M059J (cell line): ENCODE measurements around the gene ACADS. TPM values are rescaled to one million over a fixed set of nuclear protein-coding genes. Genes with fewer than 3 reads are reported as not detected.

ENCODE experiments used
- DNase-seq: peaks from one replicate; pipeline ENCODE4 v3.0.0-alpha.2; 2012; ENCODE audit warnings: low read depth
- total RNA-seq: library from RNA; depleted of rRNA; stranded (reverse); fragments of >200 nt; shearing (Covaris generic); gene quantifications from 2 replicates; pipeline ENCODE4 v1.2.3, GENCODE V29; 2014

The ACADS gene
- total RNA-seq, 1 experiment from 2014 or later, result 9.1 TPM

DNA sequence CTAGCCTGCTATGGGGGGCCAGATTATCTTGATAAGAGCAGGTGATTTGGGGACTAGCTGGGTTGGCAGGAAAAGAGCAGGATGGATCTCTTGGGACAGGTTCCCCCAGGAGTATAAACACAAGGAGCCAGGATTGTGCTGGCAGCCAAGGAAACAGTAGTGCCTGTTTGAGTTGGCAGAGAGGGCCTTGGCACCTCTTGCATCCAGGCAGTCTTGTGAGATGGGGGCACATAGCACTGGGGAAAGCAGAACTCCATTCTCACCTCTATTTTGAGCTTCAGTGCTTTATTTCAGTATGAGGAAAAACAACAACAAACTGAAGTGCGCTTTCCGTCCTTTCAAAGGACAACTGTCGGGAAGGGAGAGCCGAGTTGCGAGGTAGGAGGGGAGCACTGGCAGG lies 24.7 kb upstream of the ACADS start:
- no peak for DNase-seq

DNA sequence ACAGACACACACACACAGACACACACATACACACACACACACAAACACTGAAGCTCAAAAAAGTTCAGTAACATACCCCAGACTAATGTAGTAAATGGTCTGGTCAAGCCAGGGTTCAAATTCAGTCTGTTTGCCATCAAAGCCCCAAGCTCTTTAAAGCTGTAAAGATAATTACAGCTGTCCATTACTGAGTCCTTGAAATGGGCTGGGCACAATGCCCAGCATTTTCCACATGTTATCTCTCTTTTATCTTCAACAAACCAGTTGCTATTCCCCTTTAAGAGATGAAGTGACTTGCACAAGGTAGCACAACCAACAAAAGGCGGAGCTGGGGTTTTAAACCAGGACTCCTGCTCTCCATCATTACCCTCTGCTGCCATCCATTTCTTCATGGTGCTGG lies 23.0 kb upstream of the ACADS start:
- peak; percentile 30 for DNase-seq

DNA sequence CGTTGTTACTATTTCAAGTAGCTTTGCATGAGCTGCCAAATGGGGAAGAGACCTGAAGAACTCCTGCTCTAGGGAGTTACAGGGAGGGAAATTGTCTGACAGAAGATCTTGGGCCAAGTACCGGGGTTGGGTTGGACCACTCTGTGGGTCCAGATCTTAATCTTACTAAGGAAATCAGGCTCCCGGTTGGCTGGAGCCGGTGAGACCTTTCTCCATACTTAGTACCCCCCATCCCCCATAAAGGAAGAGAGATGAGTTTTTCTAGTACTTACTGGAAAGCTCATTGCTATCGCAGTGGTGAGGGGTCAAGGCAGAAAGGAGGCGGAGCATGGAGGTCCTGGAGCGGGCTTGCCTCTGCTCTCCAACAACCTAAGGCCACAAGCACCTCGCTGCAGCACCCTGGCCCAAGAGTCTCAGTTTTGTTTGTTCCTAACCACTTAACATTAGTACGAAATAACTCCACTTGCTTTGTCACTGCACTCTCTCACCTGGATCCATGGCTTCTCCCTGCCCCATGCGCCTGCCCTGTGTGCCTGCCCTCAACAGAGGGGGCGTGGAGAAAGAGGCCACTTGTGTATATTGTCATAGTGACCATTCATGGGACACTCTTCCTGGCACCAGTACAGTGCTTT lies 22.2 kb upstream of the ACADS start:
- DNase-seq, result no peak

DNA sequence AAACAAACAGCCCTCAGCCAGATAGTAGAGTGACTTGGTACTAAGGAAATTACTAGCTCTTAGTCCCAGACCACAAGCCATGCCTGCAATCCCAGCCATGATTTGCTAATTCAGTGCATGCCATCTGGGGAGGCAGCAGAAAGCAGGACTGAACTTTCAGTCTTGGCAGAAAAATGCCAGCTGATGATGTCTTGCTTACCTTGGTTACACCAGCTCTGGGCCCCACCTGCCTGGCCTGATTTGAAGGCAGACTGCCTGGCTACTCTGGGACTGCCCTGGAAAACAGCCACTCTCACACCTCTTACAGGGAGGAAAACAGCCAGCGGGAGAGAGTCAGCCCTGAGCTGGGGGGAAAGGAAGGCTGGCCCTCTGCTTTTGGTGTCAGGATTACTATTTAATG lies 20.0 kb upstream of the ACADS start:
- no peak for DNase-seq

DNA sequence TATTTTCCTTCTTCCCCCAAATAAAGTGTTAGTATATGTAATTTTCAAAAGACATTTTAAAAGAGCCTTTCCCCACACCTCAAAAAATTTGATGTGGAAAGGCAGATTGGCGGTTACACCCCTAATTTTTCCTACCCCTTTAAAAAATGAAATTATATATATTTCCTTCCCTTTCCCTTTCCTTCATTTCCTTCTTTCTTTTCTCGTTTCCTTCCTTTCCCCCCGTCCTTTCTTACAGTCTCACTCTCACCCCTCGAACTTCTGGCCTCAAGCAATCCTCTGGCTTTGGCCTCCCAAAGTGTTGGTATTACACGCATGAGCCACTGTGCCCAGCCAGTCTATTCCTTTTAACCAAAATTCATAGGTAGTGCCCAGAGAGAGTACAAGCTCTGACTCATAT lies 19.6 kb upstream of the ACADS start:
- DNase-seq, result peak; percentile 20

DNA sequence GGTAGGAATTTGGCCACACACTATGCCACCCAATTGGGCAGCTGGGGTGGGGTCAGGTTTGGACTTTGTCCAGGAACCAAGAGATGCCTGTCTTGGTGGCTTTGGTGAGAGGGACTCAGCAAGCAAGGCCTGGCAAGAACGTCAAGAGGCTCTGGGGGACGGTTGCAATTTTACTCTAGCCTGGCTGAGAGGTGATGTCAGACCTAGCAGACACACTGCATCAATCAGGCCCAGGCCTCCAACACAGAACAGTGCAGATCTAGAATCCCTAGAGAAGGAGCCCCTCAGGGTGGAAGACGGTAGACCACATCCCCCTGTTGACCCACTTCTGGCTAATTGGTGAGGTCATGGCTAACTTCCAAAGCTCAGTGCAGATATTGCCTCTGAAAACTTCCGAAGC lies 17.0 kb upstream of the ACADS start:
- DNase-seq, result no peak

DNA sequence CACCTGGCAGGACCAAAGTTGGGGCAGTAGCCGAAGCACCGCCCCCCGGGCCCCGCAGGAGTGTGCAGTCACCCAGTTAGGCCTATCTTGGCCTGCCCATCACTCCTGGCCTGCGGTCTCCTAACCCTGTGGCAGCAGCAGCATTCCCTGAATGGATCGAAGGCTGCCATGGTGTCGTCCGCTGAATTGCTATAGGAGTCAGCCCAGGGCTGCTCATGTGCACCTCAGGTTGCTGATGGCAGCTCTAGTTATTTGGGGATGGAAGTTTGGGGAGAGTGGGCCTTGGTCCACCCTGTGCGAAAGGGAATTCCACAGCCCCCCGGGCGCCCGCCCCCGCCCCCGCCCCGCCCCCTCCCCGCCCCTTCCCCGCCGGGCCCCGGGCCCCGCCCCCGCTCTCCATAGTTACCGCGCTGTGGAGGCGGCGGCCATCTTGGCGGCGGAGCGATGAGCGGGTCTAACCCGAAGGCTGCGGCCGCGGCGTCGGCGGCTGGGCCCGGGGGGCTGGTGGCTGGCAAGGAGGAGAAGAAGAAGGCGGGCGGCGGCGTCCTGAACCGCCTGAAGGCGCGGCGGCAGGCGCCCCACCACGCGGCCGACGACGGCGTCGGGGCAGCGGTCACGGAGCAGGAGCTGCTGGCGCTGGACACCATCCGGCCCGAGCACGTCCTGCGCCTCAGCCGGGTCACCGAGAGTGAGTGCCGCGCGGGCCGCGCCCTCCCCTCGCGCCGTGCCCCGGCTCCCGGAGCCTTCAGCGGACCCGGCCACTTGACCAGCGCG lies 15.4 kb upstream of the ACADS start, which contains the start of gene UNC119B:
TSS of gene UNC119B (plus strand) at position 428 of the 774 bp plus-strand sequence. CDS start at position 445, 17 bp downstream.
- DNase-seq, result peak; percentile 59

DNA sequence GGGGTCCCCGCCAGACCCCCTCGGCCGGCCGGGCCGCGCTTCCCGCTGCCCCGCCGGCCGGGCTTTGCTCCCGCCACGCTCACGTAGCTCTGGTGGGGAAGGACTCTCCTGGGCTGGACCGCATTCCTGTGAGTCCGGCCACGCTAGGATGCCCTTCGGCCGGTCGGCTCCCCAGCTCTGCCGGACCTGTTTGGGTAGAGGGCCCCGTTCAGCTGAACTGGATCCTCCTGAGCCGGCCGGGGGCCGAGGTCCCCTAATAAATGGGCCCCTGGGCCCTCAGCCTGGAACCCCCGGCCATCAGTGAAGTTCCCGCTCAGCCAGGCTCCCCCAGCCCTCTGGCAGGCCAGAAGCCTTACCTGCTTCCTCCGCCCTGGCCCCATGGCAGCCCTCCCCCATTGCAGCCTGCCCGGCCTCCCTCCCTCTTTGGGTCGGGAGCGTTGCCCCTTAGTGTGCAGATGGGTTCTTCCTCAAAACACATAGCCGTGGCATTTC lies 14.8 kb upstream of the ACADS start:
- peak; percentile 36 for DNase-seq

DNA sequence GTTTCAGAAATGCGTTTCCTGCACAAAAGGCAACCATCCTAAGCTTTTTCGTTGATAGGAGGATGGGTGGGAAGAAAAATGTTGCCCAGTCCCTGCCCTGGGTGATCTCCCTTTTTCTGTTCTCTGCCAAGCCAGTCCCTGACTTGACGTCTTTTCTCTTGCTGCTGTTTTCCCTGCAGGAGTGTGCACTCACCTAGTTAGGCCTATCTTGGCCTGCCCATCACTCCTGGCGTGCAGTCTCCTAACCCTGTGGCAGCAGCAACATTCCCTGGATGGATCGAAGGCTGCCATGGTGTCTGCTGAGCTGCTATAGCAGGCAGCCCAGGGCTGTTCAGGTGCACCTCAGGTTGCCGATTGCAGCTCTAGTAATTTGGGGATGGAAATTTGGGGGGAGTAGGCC lies 14.2 kb upstream of the ACADS start:
- no peak for DNase-seq

DNA sequence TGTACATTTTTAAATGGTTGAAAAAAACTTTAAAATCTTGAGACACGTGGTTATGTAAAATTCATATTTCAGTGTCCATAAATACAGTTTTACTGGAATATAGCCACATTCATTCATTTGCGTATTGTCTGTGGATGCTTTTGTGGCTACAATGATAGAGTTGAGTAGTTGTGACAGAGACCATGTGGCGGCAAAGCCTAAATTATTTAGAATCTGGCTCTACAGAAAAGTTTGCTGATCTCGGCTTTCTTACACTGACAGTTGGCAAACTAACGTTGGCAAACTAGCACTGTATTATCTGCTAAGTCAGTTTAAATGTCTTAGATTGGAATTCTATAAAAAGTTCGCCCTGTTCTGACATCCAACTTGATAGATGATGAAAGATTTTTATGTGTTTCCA lies 13.0 kb upstream of the ACADS start:
- DNase-seq, result no peak

DNA sequence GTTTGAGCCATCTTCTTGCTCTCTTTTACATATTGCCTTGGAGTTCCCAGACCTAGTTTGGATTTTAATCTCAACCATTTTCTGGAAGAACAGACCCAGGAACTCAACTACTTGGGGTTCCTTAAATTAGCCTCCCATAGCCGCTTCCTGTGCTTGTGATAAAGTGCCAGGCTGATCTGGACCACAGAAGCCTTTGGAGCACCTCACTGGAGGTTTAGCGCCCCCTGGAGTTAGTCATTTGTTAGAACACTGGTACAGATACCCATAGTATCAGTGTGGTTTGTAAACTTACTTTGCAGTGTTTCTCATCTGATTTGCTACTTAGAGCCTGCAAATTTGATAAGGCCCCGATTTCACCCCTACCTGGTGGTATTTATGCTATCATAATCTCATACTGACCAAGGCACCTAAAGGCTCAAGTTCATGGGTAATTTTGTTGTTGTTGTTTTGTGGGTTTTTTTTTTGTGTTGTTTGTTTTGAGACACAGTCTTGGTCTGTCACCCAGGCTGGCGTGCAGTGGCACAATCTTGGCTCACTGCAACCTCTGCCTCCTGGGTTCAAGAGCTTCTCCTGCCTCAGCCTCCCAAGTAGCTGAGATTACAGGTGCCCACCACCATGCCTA lies 11.7 kb upstream of the ACADS start:
- peak; percentile 81 for DNase-seq

DNA sequence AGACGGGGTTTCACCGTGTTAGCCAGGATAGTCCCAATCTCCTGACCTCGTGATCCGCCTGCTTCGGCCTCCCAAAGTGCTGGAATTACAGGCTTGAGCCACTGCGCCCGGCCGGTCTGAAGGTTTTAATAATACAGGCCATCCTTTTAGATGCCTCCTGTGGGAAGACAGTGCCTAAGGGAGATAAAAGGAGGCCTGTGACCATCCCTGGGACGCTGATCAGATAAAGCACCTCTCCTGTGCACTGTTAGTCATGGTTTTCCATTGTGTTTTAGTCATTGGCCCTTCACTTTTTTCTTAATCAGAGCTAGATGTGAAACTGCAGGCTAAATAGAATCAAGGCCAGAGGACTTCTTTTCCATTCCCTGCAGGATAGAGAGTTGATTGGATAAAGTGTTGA lies 7.6 kb upstream of the ACADS start:
- no peak for DNase-seq

DNA sequence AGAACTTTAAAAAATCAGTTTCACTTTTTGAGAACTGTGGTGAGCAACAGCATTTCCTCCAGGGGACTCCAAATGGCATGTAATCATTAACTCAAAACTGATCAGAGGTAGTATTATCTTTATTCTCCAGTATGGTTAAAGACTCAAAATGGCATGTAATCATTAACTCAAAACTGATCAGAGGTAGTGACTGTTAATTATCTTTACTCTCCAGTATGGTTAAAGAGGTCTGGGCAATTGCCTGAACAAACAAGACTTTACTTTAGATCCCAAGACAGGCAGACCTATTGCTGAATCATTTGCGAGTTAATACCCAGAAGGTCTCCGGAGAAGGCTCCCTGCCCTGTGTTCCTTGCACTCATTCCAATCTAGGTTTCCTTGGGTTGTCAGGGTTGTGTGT lies 6.6 kb upstream of the ACADS start:
- DNase-seq, result no peak

DNA sequence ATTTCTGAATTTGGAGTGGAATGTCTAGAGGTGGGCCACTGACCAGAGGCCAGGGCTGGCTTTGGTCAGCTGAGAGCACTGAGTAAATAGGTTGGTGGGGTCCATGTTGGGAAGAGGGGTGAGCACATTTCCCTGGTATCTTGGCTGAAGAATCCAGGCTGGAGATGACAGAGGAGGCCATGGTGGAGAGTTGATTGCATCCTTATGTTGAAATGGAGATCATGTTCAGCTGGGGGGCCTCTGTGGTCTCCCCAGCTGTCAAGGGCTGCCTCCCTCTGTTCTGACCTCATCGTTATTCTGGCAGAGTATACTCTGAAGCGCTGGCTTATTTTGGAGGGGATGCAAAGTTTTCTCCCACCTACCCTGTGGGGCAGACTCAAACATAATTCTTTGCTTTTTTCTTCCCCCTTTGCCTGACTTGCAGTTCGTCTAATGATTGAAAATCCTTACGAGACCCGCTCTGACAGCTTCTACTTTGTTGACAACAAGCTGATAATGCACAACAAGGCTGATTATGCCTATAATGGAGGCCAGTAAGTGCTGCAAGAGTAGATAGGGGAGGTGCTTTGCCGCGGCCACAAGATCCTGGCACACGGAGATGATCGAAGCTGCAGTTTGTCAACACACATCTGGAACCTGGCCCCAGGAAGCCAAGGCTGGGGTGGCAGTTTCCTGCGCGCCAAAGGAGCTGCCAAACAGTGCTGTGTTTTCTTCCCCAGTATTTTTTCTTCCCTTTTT lies 6.0 kb upstream of the ACADS start:
- DNase-seq, result no peak

DNA sequence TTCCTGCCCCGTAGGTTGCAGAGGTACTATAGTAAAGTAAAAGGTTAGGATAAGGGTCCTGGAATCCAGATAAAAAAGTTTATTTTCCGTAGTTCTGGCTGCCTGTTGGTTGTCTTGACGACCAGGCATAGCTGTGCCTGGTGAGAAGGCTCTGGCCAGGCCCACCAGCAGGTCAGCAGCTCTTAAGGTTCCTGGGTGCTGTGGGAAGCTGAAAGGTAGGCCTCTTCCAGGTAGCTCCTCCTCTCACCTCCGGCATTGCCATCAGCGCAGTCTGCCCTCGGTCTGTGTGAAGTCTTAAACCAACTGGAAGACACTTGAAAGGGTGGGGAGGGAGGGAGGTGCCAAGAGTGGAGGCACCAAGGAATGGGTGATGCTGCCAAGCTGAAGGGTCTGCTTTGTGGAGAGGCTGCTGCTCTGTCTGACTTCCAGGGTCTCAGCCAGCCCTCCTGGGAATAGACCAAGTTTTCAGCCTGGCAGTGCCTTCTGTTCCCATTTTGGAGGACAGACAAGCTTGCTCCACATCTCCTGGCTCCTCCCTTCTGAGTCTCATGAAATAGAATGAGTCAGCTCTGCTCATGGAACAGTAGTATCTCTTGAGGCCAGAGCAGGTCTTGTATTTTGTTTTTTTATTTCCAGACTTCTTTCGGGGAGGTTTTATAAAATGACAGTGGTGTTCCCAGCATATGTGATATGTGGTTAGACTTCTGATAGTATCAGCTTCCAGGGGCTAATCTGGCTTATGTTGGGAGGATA lies 5.2 kb upstream of the ACADS start:
- peak; percentile 60 for DNase-seq

DNA sequence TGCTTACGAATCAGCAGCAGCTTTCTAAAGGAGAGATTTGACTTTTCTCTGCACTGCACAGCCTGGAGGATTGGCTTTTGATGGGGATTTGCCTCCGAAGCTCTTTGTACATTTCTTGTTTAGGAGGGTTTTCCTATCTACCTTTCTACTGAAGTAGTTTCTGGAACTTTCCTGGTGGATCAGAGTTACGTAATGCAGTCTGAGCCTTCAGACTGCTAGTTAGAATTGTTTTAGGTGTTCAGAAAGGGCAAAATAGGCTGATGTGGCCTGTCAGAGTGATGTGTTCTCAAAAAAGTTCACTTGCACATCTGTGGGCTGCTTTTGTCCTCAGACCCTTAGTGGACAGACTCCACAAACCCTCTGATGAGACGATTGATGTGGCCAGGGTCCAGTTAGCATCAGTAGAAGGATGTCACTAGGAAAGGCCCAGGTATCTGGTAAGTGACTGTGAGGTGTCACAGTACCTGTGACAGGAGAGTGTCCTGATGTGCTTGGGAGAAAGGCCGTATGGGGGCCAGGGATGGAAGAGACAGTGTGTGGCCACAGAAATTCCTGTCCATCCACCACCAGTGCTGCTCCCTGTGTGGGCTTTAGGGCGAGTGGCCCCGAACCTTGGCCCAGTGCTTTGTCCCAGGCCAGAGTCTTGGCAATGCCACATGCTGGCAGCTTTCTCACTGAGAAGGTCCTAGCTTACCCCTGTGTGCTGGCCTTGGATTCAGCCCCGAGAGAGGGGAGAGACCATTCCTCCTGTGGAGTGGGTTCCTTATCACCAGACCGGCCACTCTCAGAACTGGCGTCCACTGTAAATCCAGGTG lies 4.4 kb upstream of the ACADS start:
- no peak for DNase-seq

DNA sequence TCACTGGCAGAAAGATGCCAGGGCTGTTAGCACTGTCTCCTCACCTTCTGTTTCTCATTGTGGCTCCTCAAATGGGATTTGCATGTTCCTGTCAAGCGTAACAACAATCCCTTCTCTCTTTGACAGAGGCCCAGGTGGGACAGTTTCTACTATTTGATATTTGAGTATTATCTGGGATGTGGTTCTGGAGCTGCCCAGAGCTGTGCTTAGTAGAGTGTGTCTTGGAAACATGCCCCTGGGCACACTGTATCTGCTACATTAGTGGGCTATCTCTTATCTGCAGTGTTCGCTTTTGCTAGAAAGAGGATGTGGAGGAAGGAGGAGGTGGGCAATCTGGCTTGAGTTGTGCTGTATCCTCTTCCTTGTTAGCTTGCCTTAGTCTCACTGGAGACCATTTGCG lies 3.8 kb upstream of the ACADS start:
- no peak for DNase-seq

DNA sequence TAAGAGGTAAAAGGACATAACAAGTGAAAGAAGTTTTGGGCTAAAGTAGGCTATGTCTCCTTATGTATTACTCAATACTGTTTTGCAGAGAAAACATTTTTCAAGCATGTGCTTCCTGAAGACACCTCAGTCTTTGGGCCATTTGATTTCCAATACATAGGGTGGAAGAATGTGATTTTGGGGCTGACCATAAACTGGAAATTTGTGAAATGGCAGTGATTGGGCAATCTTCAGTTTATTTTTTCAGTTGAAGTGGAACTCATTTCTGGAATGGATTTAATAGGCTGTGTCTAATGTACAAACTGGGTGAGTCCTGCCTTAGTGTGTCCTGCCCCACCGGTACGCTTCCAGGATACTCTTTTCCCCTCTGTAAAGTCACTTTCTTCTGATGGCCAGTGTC lies 2.8 kb upstream of the ACADS start:
- DNase-seq, result no peak

DNA sequence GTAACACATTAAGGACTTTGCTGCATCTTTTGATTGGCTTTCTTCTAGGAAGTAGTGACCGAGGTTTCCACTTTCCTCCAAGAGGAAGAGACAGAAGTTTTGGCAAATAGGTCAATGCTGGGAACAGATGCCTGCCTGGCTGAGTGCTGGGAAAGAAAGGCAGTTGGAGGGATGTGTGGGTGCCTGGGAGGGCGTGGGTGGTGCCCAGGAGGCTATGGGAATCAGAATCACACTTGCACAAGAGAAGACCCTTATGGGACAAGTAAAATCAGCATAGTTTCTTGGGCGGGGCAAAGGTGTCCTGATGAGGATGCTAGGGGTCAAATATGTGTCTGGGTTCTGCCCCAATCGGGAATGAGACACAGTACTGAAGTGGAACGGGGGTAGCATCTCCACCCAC lies 906 bp upstream of the ACADS start:
- no peak for DNase-seq

DNA sequence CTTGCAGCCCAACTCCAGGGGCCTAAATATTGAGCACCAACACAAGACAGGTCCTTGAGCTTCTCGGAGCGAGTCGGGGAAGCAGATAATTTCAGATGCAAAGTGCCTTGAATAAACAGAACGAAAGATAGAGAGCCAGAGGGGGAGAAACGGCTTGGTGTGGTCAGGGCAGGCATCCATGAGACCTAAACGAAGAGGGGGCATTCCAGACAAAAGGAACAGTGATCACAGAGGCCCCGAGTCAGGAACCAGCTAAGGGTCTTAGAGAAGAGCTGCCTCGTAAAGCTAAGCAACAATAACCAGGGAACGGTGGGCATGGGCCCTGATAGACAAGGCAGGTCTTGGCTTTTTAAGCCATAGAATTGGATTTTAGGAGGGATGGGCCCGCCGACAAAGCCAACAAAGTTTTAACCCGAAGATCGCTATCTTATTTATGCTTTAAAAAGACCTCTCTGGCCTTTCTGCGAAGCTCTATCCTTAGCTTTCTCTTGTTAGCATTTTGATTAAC lies 421 bp upstream of the ACADS start:
- no peak for DNase-seq

DNA sequence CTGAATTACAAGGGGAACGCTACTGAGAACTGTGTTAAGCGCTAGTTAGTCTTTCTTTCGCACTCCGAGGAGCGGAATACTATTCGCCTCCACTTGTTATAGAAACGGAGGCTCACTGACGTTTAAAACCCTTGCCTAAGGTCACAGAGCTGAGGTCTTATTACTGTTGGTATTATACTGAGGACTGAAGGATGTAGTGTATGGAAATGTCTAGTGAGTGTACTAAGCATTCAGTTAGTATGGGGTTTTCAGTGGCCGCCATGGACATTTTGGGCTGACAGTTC lies 826 bp downstream of the ACADS start:
- DNase-seq, result no peak
